HFFc6 (cell line): ENCODE measurements around the gene HPS1. TPM values are rescaled to one million over a fixed set of nuclear protein-coding genes. Genes with fewer than 3 reads are reported as not detected.

Source experiments
- DNase-seq: peaks from one replicate; pipeline ENCODE4 v3.0.0-alpha.2; 2018
- H3K27ac Mint-ChIP-seq: 2 replicates; pipeline ENCODE4 v1.8.0; 2020; ENCODE audit warnings: mild to moderate bottlenecking, mixed read lengths
- H3K27me3 Mint-ChIP-seq: 2 replicates; pipeline ENCODE4 v1.8.0; 2021; ENCODE audit warnings: mild to moderate bottlenecking, moderate library complexity, mixed read lengths; ENCODE audit not compliant: insufficient read depth
- H3K36me3 Mint-ChIP-seq: 2 replicates; pipeline ENCODE4 v1.8.0; 2021; ENCODE audit warnings: low read depth, mixed read lengths
- H3K4me1 Mint-ChIP-seq: 2 replicates; pipeline ENCODE4 v1.8.0; 2020; ENCODE audit warnings: low read depth, mixed read lengths
- H3K4me3 Mint-ChIP-seq: 2 replicates; pipeline ENCODE4 v1.8.0; 2020; ENCODE audit warnings: mild to moderate bottlenecking, moderate library complexity, mixed read lengths
- H3K9me3 Mint-ChIP-seq: 2 replicates; pipeline ENCODE4 v1.8.0; 2020; ENCODE audit warnings: mild to moderate bottlenecking, mixed read lengths
- microRNA-seq: library from miRNA; unstranded; fragments of <30 nt; microRNA quantifications from one replicate; pipeline ENCODE4, GENCODE V29; 2019
- total RNA-seq, 6 experiments: library from RNA; stranded (reverse); fragmentation: NEBNext Ultra II Directional; extraction: Animal tissue kit (Norgen Biotek cat#: 25700); gene quantifications; 2 replicates in 1 of 6; 3 replicates in 5 of 6; pipeline ENCODE4 v1.2.3, GENCODE V29; 2021
- TF ChIP-seq, protein P1 (sequence below): fragments of 200-600 bp; sonication (generic); IDR thresholded peaks from 2 replicates; pipeline ENCODE4 v1.5.0; 2021; ENCODE audit warnings: antibody characterized with exemption, mild to moderate bottlenecking

The HPS1 gene
- total RNA-seq, 6 experiments from 2014 or later = 49.1 to 55.9 (median 52.8) TPM

DNA sequence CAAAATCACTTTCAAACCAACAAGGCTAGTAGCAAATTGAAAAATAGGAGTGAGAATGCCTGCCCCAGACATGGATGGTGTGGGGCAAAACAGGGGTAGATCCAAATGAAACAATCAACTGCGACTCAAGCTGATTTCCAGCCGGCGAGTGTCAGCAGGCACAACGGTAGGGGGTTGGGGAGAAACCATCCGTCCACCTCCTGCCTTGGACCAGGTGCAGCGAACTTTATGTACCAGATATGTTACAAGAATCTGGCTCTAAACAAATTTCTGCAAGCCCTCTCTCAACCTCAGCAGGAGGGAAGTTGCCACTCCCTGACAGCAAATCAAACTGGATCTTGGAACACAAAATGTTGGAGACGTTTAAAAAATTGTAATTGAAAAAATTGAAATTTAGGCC lies 76.9 kb downstream of the HPS1 start:
- Mint-ChIP-seq H3K36me3 (no peaks in the 10 kb centered on the region), H3K4me1 (peaks cover 24% of the 10 kb centered on the region), H3K9me3 (no peaks in the 10 kb centered on the region), H3K27me3 (no peaks in the 10 kb centered on the region; the same call in 1 of the 2 replicates), H3K27ac (no peak overlapping the region), H3K4me3 (no peak overlapping the region)
- no peak for DNase-seq
- TF ChIP-seq, protein P1, sequence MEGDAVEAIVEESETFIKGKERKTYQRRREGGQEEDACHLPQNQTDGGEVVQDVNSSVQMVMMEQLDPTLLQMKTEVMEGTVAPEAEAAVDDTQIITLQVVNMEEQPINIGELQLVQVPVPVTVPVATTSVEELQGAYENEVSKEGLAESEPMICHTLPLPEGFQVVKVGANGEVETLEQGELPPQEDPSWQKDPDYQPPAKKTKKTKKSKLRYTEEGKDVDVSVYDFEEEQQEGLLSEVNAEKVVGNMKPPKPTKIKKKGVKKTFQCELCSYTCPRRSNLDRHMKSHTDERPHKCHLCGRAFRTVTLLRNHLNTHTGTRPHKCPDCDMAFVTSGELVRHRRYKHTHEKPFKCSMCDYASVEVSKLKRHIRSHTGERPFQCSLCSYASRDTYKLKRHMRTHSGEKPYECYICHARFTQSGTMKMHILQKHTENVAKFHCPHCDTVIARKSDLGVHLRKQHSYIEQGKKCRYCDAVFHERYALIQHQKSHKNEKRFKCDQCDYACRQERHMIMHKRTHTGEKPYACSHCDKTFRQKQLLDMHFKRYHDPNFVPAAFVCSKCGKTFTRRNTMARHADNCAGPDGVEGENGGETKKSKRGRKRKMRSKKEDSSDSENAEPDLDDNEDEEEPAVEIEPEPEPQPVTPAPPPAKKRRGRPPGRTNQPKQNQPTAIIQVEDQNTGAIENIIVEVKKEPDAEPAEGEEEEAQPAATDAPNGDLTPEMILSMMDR = no peak

DNA sequence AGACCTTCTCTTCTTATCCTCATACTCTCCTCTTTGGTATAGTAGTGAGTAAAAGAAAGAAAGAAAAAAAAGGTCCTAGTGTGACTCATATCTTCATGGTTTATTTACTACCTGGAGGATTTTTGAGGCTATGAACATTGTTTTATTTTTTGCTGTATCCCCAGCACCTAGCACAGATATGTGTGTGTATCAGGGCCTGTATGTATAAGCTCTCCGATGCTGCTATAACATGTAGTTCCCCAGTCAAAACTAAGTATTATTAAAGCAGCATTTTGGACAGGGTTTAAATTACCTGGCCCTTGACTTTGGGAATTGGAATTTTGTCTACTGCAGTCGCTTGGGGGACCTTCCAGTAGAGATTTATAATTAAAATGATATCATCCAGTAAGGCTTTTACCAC lies 78.1 kb downstream of the HPS1 start:
- Mint-ChIP-seq H3K9me3 (no peaks in the 10 kb centered on the region), H3K27me3 (peaks cover 2% of the 10 kb centered on the region), H3K4me1 (peaks cover 12% of the 10 kb centered on the region), H3K36me3 (no peaks in the 10 kb centered on the region), H3K27ac (no peak overlapping the region), H3K4me3 (no peak overlapping the region)
- no peak for DNase-seq
- TF ChIP-seq, protein P1 = no peak

DNA sequence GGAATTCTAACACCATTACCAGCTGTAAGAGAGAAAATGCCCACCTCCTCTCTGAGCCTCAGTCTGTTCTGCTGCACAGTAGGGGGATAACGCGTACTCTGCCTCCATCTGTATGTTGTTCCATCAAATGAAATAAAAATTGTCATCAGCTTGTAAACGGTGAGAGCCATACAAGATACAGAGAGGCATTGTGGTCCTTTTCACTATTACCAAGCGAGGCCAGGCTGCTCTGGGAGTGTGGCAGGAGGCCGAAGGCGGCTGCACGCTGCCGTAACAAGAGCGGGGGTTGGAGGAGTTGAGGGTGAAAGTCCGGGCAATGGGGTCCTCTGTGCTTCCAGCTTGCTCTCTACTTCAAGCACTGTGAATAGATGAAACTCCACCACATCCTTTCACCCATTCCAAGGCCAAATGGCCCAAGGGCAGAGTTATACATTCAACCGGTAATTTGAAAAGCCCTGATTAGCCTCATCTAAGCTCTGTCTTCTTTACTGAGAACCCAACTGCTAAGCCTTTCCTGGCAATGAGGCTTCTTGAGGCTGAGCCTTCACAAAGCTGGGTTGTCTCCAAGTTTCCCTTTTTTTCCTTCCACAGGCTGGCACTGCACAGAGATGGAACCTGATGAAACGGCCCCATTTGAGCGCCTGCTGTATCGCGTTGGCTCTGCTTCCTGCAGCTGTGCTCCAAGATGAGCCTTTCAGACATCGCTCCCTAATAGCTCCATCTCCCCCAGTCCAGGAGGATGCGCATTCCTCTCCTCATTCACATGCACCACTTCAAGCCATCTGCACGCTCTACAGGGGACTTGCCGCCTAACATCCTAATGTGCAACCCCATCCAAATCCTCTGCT lies 78.9 kb downstream of the HPS1 start:
- no peak for DNase-seq
- Mint-ChIP-seq H3K9me3 (no peaks in the 10 kb centered on the region), H3K27ac (no peak overlapping the region), H3K4me3 (no peak overlapping the region), H3K4me1 (peaks cover 8% of the 10 kb centered on the region; the same call in 1 of the 2 replicates), H3K27me3 (peaks cover 2% of the 10 kb centered on the region), H3K36me3 (no peaks in the 10 kb centered on the region)
- TF ChIP-seq, protein P1 = no peak

Small RNA genes lying within 50 kb of the gene (microRNA-seq; reads per million reads assigned to microRNA genes)
- 70.3 reads per million, percentile 45 among the genes with 10 or more reads in this experiment for gene MIR1287
- gene MIR4685 = 13.9 reads per million, percentile 17 among the genes with 10 or more reads in this experiment

Other genes starting within 250 kb of the HPS1 start
- 10 to 100 TPM; 24.9 to 57.4 (median 27.6) TPM for gene LOXL4, start 178.7 kb downstream of the HPS1 start, total RNA-seq
- gene PYROXD2, start 31.8 kb downstream of the HPS1 start, total RNA-seq = 10 to 100 TPM in 1 of 6 experiments, 1 to 10 TPM in 5; 7.6 to 10.3 (median 8.9) TPM